OCI-LY7 (cell line): ENCODE data around the gene USP22.

Experiments
- CTCF ChIP-seq: fragments of 200-600 bp; sonication (generic); conservative IDR thresholded peaks from 2 replicates; pipeline ENCODE4 v1.5.1; 2014; ENCODE audit warnings: mild to moderate bottlenecking, antibody characterized with exemption, low read length, moderate library complexity, mixed read lengths
- EZH2phosphoT487 ChIP-seq: fragments of 200-600 bp; sonication (generic); IDR thresholded peaks from 2 replicates; pipeline ENCODE4 v1.6.1; 2018; ENCODE audit warnings: low read depth, borderline replicate concordance, mild to moderate bottlenecking, mixed run types, antibody characterized with exemption, low read length, moderate library complexity, mixed read lengths

DNA sequence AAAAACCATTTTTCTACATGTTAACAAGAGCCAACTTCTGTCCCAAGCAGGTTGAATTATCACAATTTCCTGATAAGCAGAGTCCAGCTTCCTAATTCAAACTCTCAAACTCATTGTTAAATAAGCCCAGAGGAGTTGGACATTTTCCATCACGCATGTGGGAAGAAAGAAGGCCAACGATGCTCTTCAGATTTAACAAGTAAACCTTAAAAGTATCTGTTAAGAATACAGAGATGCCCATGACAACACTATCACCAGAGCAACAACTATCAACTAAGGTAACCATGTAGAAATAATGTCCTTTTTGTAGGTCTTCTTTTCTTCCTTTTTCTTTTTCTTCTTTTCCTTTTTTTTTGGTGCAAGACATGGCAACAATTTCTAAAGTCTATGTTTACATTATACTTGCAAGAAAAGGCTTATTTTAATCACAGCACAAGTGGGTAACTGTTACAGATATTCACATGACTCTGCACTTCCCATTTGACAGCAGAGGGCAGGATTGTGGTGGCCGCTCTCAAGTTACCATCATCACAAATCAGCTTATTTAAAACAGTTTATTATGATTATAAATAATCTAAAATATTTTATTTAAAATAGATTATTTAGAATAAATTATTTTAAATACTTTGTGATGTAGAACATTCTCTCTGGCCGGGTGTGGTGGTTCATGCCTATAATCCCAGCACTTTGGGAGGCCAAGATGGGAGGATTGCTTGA is 48.2 kb upstream of the USP22 start:
- peak; percentile 66 for TF ChIP-seq CTCF
- no peak for TF ChIP-seq EZH2phosphoT487
